Stomach smooth muscle (tissue), 2 donors: ENCODE results near the gene GET3.
"Not testable (repeated sequence)": the region's sequence is repeated elsewhere in the genome, so short reads cannot be mapped to it uniquely, and the experiment has no call there.

Experiments
- H3K27ac ChIP-seq: one replicate; pipeline ENCODE4 v1.7.0; 2013; ENCODE audit warnings: mild to moderate bottlenecking, low read length, inconsistent platforms
- H3K27me3 ChIP-seq, 2 donors: one replicate each; pipeline ENCODE4 v1.7.0; 2013; ENCODE audit warnings: low read length in 2 of 2; ENCODE audit not compliant: insufficient read depth in 2 of 2, control insufficient read depth in 1 of 2
- H3K36me3 ChIP-seq, 2 donors: one replicate each; pipeline ENCODE4 v1.7.0; 2013; ENCODE audit warnings: low read length in 2 of 2; ENCODE audit not compliant: control insufficient read depth in 2 of 2, insufficient read depth in 2 of 2
- H3K4me1 ChIP-seq: one replicate; pipeline ENCODE4 v1.7.0; 2013; ENCODE audit warnings: low read length; ENCODE audit not compliant: control insufficient read depth, insufficient read depth
- H3K4me3 ChIP-seq, 2 donors: one replicate each; pipeline ENCODE4 v1.7.0; 2013; ENCODE audit warnings: low read length in 2 of 2
- H3K9ac ChIP-seq, 2 donors: one replicate each; pipeline ENCODE4 v1.7.0; 2013; ENCODE audit warnings: low read length in 2 of 2, mild to moderate bottlenecking in 1 of 2
- H3K9me3 ChIP-seq, 2 donors: one replicate each; pipeline ENCODE4 v1.7.0; 2013; ENCODE audit warnings: low read length in 2 of 2; ENCODE audit not compliant: control insufficient read depth in 2 of 2
- donor health status: healthy.
- donor health status: Pancreatic carcinoma.

Gene GET3

GRCh38 chr19:12793290-12794195 lies 56.2 kb downstream of the GET3 start:
- Histone ChIP-seq H3K27ac (peak overlapping the region; percentile 100), H3K9me3 (no peaks in the 10 kb centered on the region), H3K27me3 (no peaks in the 10 kb centered on the region), H3K4me3 (peak overlapping the region; percentile 97 to 100), H3K36me3 (peaks cover 2 to 4% of the 10 kb centered on the region in 2 donors), H3K4me1 (peaks cover 43% of the 10 kb centered on the region), H3K9ac (peak overlapping the region; percentile 97 to 100)

DNA sequence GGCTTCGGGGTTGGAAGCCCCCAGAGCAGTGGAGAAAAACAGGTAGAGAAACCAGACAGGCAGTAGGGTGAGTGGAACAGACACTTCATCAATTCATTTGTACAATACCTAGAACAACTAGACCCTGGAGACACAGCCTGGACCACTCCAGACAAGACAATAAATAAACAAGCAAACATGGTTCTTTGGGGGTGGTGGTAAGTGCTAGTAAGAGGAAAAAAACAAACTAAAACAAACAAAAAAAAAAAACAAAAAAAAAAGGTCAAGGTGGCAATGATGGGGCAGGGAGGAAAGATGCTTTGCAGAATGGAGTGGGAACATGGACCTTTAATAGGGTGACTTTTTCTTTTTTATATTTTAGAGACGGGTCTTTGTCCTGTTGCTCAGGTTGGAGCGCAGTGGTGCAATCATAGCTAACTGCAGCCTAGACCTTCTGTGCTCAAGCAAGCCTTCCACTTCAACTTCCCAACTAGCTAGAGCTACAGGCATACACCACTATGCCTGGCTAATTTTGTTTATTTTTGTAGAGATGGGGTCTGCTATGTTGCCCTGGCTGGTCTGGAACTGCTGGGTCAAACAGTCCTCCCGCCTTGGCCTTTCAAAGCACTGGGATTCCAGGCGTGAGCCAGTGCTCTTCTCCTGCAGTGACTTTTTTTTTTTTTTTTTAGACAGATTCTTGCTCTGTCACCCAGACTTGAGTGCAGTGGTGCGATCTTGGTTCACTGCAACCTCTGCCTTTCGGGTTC lies 57.1 kb downstream of the GET3 start:
- peak overlapping the region; percentile 100 for H3K27ac ChIP-seq
- H3K36me3 ChIP-seq = peaks cover 4 to 6% of the 10 kb centered on the region in 2 donors
- peaks cover 34% of the 10 kb centered on the region for H3K4me1 ChIP-seq
- no peaks in the 10 kb centered on the region for H3K27me3 ChIP-seq
- H3K9ac ChIP-seq = peak overlapping the region; percentile 72 to 100
- H3K4me3 ChIP-seq = peak overlapping the region; percentile 48 to 100
- H3K9me3 ChIP-seq = no peaks in the 10 kb centered on the region

DNA sequence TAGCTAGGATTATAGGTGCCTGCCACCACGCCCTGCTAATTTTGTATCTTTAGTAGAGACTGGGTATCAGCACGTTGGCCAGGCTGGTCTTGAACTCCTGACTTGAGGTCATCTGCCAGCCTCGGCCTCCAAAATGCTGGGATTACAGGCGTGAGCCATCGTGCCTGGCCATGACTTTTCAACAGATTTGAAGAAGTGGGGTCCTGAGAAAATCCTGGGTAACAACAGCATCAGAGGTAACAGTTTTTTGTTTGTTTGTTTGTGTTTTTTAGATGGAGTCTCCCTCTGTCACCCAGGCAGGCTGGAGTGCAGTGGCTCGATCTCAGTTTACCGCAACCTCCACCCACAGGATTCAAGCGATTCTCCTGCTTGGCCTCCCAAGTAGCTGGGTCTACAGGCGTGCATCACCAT lies 57.7 kb downstream of the GET3 start:
- no peaks in the 10 kb centered on the region for H3K9me3 ChIP-seq
- H3K27ac ChIP-seq = peak overlapping the region; percentile 100
- peaks cover 10 to 12% of the 10 kb centered on the region in 2 donors for H3K36me3 ChIP-seq
- H3K4me3 ChIP-seq = no peak overlapping the region
- no peaks in the 10 kb centered on the region for H3K27me3 ChIP-seq
- H3K9ac ChIP-seq = no peak overlapping the region
- peaks cover 32% of the 10 kb centered on the region for H3K4me1 ChIP-seq

GRCh38 chr19:12796146-12797071 lies 59.1 kb downstream of the GET3 start:
- Histone ChIP-seq H3K9me3 (no peaks in the 10 kb centered on the region), H3K4me3 (peak overlapping the region in 1 of 2 donors; percentile 54), H3K27ac (peak overlapping the region; percentile 24), H3K36me3 (peaks cover 16 to 17% of the 10 kb centered on the region in 2 donors), H3K9ac (peak overlapping the region in 1 of 2 donors; percentile 14), H3K4me1 (peaks cover 34% of the 10 kb centered on the region), H3K27me3 (no peaks in the 10 kb centered on the region)

DNA sequence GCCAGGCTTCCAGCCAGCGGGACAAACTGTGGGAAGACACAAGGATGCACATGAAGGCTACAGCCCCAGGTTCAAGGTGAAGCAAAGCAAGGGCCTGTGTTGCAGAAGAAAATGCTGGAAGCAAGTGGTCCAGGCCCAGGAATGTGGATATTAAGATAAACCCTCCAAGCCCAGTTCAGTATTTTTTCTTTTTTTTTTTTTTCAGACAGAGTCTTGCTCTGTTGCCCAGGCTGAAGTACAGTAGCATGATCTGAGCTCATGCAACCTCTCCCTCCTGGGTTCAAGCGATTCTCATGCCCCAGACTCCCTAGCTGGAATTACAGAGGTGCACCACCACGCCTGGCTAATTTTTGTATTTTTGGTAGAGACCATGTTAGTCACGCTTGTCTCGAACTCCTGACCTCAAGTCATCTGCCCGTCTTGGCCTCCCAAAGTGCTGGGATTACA lies 59.9 kb downstream of the GET3 start:
- peak overlapping the region; percentile 24 for H3K27ac ChIP-seq
- H3K4me1 ChIP-seq = peaks cover 37% of the 10 kb centered on the region
- peaks cover 16 to 17% of the 10 kb centered on the region in 2 donors for H3K36me3 ChIP-seq

GRCh38 chr19:12797607-12798006 lies 60.3 kb downstream of the GET3 start:
- H3K9ac ChIP-seq, H3K9me3 ChIP-seq, H3K4me3 ChIP-seq, H3K27me3 ChIP-seq, H3K27ac ChIP-seq: not testable (repeated sequence)
- peaks cover 42% of the 10 kb centered on the region for H3K4me1 ChIP-seq
- peaks cover 14 to 16% of the 10 kb centered on the region in 2 donors for H3K36me3 ChIP-seq

More for the DNA sequence above, 59.9 kb downstream of the GET3 start:
- Histone ChIP-seq H3K4me3 (no peak overlapping the region), H3K27me3 (no peaks in the 10 kb centered on the region), H3K9ac (no peak overlapping the region), H3K9me3 (no peaks in the 10 kb centered on the region)
